Tibial nerve (tissue), 4 donors: ENCODE measurements around the gene BTN1A1. TPM values are rescaled to one million over a fixed set of nuclear protein-coding genes. Genes with fewer than 3 reads are reported as not detected.
"Not testable (repeated sequence)": the region's sequence is repeated elsewhere in the genome, so short reads cannot be mapped to it uniquely, and the experiment has no call there.

ENCODE experiments used
- DNase-seq, 2 donors: peaks; one replicate each; pipeline ENCODE4 v3.0.0-alpha.2; 2019; ENCODE audit warnings: low spot score in 2 of 2
- H3K27ac ChIP-seq, 4 donors: fragments of 200-600 bp; sonication (generic) in 3 of 4; one replicate each; pipeline ENCODE4 v1.5.1; 2017 to 2019; ENCODE audit warnings: mild to moderate bottlenecking in 1 of 4
- H3K27me3 ChIP-seq, 2 donors: fragments of 200-600 bp; sonication (generic) in 1 of 2; one replicate each; pipeline versions ENCODE4 v1.5.1 to v1.6.0; 2017 to 2019
- H3K36me3 ChIP-seq, 3 donors: fragments of 200-600 bp; sonication (generic); one replicate each; pipeline ENCODE4 v1.5.1; 2018 to 2019
- H3K4me1 ChIP-seq, 4 donors: fragments of 200-600 bp; sonication (generic) in 3 of 4; one replicate each; pipeline ENCODE4 v1.5.1; 2017 to 2019
- H3K4me3 ChIP-seq, 4 donors: fragments of 200-600 bp; sonication (generic) in 3 of 4; one replicate each; pipeline ENCODE4 v1.5.1; 2017 to 2019; ENCODE audit warnings: mild to moderate bottlenecking in 1 of 4, moderate library complexity in 1 of 4
- H3K9me3 ChIP-seq, 4 donors: fragments of 200-600 bp; sonication (generic) in 3 of 4; one replicate each; pipeline ENCODE4 v1.5.1; 2017 to 2019
- EP300 ChIP-seq, 2 donors: sonication (generic); formaldehyde crosslinking; IDR thresholded peaks; one replicate each; pipeline ENCODE4 v1.6.1; 2017; ENCODE audit warnings: antibody characterized with exemption in 2 of 2, mild to moderate bottlenecking in 1 of 2
- POLR2A ChIP-seq, 2 donors: fragments of 450-650 bp; IDR thresholded peaks; one replicate each; pipeline ENCODE4 v1.6.1; 2017; ENCODE audit warnings: antibody characterized with exemption in 2 of 2, mild to moderate bottlenecking in 2 of 2, moderate library complexity in 2 of 2
- WGBS, 2 donors: methylation state at CpG; one replicate each; pipeline ENCODE4 v1.1.5; 2018; 5-methylcytosine and 5-hydroxymethylcytosine counted together
- total RNA-seq, 4 donors: library from RNA; depleted of rRNA; stranded (reverse); fragments of >200 nt; gene quantifications; one replicate each; pipeline ENCODE4 v1.1.0, GENCODE V29; 2016
- TF ChIP-seq, protein P1 (sequence below), 5 experiments: fragments of 200-600 bp in 3 of 5; fragments of 450-650 bp in 2 of 5; sonication (generic) in 3 of 5; IDR thresholded peaks; one replicate each; pipeline ENCODE4 v1.5.1; 2016 to 2019; ENCODE audit warnings: antibody characterized with exemption in 5 of 5, mild to moderate bottlenecking in 3 of 5, moderate library complexity in 2 of 5

BTN1A1 gene
- total RNA-seq, 4 donors from 2014 or later = not detected

DNA sequence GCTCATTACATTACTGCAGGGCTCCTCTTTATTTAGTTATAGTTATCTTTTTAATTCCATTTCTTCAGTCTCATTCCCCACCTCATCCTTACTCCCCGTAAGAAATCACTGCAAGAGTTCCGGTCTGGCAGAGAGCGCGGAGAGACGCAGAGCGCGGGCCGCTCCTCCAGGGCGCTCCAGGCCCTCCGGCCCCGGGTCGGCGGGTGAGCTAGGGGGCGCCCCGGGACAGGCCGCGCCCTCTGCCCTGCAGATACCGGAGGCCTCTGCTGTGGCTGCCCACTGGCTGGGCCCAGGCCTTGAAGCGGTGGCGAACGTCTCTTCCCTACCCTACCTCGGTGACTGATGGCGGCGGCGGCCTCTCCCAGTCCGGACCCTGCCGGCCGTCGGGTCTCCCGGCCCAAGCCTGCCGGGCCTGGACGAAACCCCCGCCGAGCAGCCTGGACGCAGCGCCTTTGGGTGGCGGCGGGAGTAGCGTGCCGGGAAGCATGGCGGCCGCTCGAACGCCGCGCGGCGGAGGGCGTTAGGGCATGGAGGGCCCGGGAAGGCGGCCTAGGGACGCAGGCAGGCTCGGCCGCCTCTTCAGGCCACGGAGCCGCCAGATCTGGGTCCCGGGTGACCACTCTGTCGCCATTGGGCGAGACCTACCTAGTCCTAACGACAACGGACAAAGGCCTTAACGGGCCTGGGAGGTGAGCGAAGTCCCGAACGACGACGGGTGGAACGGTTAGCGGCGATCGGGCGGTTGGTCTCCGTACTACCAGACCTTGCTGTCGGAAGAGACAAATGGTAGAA is 21.7 kb downstream of the BTN1A1 start:
- TF ChIP-seq EP300 (IDR thresholded peaks at IDR 0.05) = peak in 1 of 2 donors; percentile 40
- TF ChIP-seq, protein P1, sequence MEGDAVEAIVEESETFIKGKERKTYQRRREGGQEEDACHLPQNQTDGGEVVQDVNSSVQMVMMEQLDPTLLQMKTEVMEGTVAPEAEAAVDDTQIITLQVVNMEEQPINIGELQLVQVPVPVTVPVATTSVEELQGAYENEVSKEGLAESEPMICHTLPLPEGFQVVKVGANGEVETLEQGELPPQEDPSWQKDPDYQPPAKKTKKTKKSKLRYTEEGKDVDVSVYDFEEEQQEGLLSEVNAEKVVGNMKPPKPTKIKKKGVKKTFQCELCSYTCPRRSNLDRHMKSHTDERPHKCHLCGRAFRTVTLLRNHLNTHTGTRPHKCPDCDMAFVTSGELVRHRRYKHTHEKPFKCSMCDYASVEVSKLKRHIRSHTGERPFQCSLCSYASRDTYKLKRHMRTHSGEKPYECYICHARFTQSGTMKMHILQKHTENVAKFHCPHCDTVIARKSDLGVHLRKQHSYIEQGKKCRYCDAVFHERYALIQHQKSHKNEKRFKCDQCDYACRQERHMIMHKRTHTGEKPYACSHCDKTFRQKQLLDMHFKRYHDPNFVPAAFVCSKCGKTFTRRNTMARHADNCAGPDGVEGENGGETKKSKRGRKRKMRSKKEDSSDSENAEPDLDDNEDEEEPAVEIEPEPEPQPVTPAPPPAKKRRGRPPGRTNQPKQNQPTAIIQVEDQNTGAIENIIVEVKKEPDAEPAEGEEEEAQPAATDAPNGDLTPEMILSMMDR (IDR thresholded peaks at IDR 0.05) = peak in 4 of 5 experiments; percentile 31 to 65 (median 56)
- peak; percentile 30 to 32 for TF ChIP-seq POLR2A (IDR thresholded peaks at IDR 0.05)
- Histone ChIP-seq H3K4me3 (peak overlapping the region; percentile 53 to 73 (median 66)), H3K27ac (peak overlapping the region; percentile 96 to 100 (median 96)), H3K9me3 (no peaks in the 10 kb centered on the region), H3K4me1 (peaks cover 0 to 16% (median 0%) of the 10 kb centered on the region in 4 donors), H3K36me3 (no peaks in the 10 kb centered on the region), H3K27me3 (no peaks in the 10 kb centered on the region)
- WGBS, 2 donors = 2 to 12% methylated on average over 18 to 56 of the region's 74 CpGs
- DNase-seq = peak; percentile 53 to 57

DNA sequence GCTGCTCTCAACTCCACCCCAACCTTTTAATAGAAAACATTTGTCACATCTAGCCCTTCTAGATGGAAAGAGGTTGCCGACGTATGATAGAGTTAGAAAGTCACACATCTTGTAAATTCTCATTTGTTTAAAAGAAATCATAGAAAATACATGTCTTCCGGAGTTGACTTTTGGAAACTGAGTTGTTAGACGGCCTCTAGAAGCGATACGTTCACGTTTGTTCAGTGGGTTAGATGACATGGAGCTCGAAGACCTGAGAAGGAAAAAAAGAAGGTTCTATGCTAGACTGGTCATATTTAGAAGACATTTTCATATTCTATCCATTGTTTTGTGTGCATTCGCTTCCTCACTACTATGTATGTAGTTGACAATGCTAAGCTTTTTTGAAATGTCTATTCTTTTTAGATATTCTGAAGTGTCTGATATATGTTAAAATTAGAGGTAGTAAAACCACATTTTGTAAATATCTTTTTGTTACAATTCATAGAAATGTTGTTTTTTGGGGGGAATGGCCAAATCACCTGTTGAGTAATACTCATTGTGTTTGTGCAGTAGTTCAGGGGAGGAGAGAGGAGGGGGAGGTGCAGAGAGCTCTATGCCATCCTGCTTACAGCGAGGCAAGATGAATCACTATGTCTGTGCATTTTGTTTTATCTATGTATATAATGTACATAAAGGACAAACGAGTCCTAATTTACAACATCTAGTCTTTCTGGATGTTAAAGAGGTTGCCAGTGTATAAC is 22.6 kb downstream of the BTN1A1 start:
- not testable (repeated sequence) for H3K9me3 ChIP-seq, DNase-seq, H3K27me3 ChIP-seq, H3K36me3 ChIP-seq
- peak overlapping the region; percentile 53 to 73 (median 66) for H3K4me3 ChIP-seq
- peak overlapping the region; percentile 96 to 100 (median 96) for H3K27ac ChIP-seq
- WGBS, 2 donors = 73 to 79% methylated on average over 11 of the region's 11 CpGs
- H3K4me1 ChIP-seq = peaks cover 0 to 16% (median 0%) of the 10 kb centered on the region in 4 donors

DNA sequence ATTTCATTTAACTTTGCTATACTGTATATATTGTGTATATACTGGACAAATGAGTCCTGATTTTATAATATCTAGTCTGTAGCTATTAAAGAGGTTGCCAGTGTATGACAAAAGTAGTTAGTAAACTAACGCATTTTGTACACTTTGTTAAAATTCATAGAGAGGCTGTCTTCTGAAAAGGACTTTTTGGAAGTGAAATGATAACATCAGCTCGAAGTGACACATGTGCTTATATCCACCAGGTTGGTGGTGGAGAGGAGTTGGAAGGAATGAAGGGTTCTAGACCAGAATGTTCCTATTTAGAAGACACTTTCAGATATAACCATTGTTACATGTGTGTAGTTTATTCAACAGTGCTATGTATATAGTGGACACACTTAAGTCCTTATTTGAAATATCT is 24.2 kb downstream of the BTN1A1 start:
- H3K27me3 ChIP-seq, H3K4me3 ChIP-seq, DNase-seq, H3K27ac ChIP-seq, H3K9me3 ChIP-seq, H3K36me3 ChIP-seq: not testable (repeated sequence)
- WGBS, 2 donors = 92 to 94% methylated on average over 2 of the region's 2 CpGs
- peaks cover 0 to 16% (median 0%) of the 10 kb centered on the region in 4 donors for H3K4me1 ChIP-seq

DNA sequence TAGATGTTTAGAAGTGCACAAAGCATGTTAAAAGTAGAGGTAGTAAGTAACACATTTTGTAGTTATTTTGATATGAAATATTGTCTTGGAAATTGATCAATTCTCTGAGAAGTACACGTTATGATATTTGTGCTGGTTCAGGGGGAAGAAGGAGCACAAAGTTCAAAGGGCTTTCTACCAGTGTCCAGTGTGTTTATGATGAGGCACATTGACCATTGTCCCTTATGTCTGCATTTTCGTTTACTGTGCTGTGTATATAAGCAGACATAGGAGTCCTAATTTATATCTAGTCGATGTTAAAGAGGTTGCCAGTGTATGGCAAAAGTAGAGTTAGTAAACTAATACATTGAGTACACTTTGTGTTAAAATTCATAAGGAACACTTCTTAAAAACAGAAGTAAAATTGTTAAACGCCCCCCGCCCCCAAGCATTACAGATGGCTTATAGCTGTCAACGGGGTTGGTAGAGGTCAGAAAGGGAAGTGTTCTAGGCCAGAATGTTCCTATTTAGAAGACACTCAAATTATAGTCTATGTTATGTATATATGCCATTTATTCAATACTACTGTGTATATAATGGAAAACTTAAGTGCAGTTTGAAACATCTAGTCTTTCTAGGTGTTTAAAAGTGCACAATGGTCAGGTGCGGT is 24.7 kb downstream of the BTN1A1 start:
- no peak for DNase-seq
- Histone ChIP-seq H3K27me3 (no peaks in the 10 kb centered on the region), H3K4me1 (peaks cover 0 to 15% (median 0%) of the 10 kb centered on the region in 4 donors)

DNA sequence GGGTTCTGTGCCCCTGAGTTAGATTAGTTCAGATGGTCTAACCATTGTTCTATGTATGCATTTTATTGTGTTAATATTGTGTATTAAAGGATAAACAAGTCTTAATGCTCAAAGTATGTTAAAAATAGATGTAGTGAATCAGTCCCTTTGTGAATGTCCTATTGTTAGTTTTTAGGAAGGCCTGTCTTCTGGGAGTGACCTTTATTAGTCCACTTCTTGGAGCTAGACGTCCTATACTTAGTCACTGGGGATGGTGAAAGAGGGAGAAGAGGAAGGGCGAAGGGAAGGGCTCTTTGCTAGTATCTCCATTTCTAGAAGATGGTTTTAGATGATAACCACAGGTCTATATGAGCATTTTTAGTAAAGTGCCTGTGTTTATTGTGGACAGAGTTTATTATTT is 25.7 kb downstream of the BTN1A1 start:
- Histone ChIP-seq H3K4me3 (no peak overlapping the region), H3K27ac (no peak overlapping the region), H3K4me1 (peaks cover 0 to 8% (median 0%) of the 10 kb centered on the region in 4 donors), H3K9me3 (no peaks in the 10 kb centered on the region), H3K27me3 (no peaks in the 10 kb centered on the region), H3K36me3 (no peaks in the 10 kb centered on the region)
- TF ChIP-seq EP300 (IDR thresholded peaks at IDR 0.05) (no peak), POLR2A (IDR thresholded peaks at IDR 0.05) (no peak)
- TF ChIP-seq, protein P1 (IDR thresholded peaks at IDR 0.05) = no peak
- 53 to 56% methylated on average over 2 of the region's 2 CpGs for WGBS, 2 donors
- no peak for DNase-seq

More for the DNA sequence above, 24.7 kb downstream of the BTN1A1 start:
- Histone ChIP-seq H3K4me3 (no peak overlapping the region), H3K36me3 (no peaks in the 10 kb centered on the region), H3K9me3 (no peaks in the 10 kb centered on the region), H3K27ac (no peak overlapping the region)
- no peak for TF ChIP-seq EP300 (IDR thresholded peaks at IDR 0.05)
- no peak for TF ChIP-seq POLR2A (IDR thresholded peaks at IDR 0.05)
- TF ChIP-seq, protein P1 (IDR thresholded peaks at IDR 0.05) = no peak
- 83 to 84% methylated on average over 7 of the region's 7 CpGs for WGBS, 2 donors
